ENCODE measurements around the gene SLC25A34.

DNA sequence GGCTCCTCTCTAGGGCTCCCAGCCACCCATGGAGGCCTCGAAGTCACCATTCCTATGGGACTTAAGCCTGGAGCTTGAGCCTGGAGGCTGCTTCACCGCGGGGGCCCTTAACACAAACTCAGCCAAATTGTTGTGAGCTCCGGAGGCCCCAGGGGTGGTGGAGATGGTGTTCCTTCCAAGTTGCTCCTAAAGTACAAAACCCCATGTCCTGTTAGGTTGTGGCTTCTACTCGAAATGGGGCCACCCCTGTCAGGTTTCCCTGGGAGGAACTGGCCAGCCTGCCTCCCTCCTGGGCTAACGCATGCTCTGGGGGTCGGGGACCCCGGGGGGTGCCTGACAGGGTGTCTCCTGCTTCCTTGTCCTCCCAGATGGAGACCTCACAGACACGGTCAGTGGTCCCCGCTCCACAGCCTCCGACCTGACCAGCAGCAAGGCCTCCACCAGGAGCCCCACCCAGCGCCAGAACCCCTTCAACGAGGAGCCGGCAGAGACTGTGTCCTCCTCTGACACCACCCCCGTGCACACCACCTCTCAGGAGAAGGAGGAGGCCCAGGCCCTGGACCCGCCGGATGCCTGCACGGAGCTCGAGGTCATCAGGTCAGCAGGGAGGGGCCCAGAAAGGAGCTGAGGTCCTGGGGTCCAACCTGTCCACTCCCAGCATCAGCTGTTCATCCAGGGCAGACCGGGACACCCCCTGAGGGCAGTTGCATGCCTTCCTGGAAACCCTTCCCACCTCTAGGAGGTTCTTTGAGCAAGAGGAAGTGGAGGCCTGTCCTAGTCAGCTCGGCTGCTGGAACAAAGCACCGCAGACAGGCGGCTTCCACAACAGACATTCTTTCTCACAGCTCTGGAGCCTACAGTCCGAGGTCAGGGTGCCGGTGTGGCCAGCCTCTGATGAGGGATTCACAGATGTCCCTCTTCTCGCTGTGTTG is 10.8 kb upstream of the SLC25A34 start:
- TF ChIP-seq, protein P1, sequence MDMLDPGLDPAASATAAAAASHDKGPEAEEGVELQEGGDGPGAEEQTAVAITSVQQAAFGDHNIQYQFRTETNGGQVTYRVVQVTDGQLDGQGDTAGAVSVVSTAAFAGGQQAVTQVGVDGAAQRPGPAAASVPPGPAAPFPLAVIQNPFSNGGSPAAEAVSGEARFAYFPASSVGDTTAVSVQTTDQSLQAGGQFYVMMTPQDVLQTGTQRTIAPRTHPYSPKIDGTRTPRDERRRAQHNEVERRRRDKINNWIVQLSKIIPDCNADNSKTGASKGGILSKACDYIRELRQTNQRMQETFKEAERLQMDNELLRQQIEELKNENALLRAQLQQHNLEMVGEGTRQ (CRISPR knock-in tag; IDR thresholded peaks at IDR 0.05): no peak
- TF ChIP-seq MYBL2 (CRISPR knock-in tag; IDR thresholded peaks at IDR 0.05): no peak
- TF ChIP-seq, protein P2, sequence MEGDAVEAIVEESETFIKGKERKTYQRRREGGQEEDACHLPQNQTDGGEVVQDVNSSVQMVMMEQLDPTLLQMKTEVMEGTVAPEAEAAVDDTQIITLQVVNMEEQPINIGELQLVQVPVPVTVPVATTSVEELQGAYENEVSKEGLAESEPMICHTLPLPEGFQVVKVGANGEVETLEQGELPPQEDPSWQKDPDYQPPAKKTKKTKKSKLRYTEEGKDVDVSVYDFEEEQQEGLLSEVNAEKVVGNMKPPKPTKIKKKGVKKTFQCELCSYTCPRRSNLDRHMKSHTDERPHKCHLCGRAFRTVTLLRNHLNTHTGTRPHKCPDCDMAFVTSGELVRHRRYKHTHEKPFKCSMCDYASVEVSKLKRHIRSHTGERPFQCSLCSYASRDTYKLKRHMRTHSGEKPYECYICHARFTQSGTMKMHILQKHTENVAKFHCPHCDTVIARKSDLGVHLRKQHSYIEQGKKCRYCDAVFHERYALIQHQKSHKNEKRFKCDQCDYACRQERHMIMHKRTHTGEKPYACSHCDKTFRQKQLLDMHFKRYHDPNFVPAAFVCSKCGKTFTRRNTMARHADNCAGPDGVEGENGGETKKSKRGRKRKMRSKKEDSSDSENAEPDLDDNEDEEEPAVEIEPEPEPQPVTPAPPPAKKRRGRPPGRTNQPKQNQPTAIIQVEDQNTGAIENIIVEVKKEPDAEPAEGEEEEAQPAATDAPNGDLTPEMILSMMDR (IDR thresholded peaks at IDR 0.05): no peak
- no peak for TF ChIP-seq NFE2L1 (CRISPR knock-in tag; IDR thresholded peaks at IDR 0.05)
- TF ChIP-seq, protein P3, sequence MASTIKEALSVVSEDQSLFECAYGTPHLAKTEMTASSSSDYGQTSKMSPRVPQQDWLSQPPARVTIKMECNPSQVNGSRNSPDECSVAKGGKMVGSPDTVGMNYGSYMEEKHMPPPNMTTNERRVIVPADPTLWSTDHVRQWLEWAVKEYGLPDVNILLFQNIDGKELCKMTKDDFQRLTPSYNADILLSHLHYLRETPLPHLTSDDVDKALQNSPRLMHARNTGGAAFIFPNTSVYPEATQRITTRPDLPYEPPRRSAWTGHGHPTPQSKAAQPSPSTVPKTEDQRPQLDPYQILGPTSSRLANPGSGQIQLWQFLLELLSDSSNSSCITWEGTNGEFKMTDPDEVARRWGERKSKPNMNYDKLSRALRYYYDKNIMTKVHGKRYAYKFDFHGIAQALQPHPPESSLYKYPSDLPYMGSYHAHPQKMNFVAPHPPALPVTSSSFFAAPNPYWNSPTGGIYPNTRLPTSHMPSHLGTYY (CRISPR knock-in tag; IDR thresholded peaks at IDR 0.05): no peak
- TF ChIP-seq, protein P4, sequence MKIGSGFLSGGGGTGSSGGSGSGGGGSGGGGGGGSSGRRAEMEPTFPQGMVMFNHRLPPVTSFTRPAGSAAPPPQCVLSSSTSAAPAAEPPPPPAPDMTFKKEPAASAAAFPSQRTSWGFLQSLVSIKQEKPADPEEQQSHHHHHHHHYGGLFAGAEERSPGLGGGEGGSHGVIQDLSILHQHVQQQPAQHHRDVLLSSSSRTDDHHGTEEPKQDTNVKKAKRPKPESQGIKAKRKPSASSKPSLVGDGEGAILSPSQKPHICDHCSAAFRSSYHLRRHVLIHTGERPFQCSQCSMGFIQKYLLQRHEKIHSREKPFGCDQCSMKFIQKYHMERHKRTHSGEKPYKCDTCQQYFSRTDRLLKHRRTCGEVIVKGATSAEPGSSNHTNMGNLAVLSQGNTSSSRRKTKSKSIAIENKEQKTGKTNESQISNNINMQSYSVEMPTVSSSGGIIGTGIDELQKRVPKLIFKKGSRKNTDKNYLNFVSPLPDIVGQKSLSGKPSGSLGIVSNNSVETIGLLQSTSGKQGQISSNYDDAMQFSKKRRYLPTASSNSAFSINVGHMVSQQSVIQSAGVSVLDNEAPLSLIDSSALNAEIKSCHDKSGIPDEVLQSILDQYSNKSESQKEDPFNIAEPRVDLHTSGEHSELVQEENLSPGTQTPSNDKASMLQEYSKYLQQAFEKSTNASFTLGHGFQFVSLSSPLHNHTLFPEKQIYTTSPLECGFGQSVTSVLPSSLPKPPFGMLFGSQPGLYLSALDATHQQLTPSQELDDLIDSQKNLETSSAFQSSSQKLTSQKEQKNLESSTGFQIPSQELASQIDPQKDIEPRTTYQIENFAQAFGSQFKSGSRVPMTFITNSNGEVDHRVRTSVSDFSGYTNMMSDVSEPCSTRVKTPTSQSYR (CRISPR knock-in tag; IDR thresholded peaks at IDR 0.05): no peak

All from WTC11 (cell line).